ENCODE results near the gene MOCS2. TPM values are rescaled to one million over a fixed set of nuclear protein-coding genes. Genes with fewer than 3 reads are reported as not detected.

MOCS2 gene
- total and polyA plus RNA-seq, 2 of the 8 experiments (the other 6 are each of a cell fraction or from before 2014, with no cell fraction given) = 6.7 to 16.1 TPM

- TF ChIP-seq RNF2 (IDR thresholded peaks at IDR 0.05; ENCODE audit: borderline replicate concordance, low read depth, low read length, missing control alignments, poor library complexity, severe bottlenecking) (no peak), BACH1 (IDR thresholded peaks at IDR 0.05; ENCODE audit: low read length) (no peak), SP2 (IDR thresholded peaks at IDR 0.05; ENCODE audit: low read length) (no peak), RFX5 (IDR thresholded peaks at IDR 0.05; ENCODE audit: borderline replicate concordance, low read depth, low read length) (no peak), GABPA (IDR thresholded peaks at IDR 0.05; ENCODE audit: borderline replicate concordance, insufficient read depth, low read length) (no peak), ATF2 (IDR thresholded peaks at IDR 0.05; ENCODE audit: low read length) (no peak), POLR2AphosphoS5 (IDR thresholded peaks at IDR 0.05; ENCODE audit: low read depth, low read length) (no peak), KDM1A (IDR thresholded peaks at IDR 0.05; ENCODE audit: borderline replicate concordance, low read length) (no peak)
These were observed 23.5 kb upstream of the MOCS2 start (continued) for GRCh38 chr5:53133020-53133419.
